GM12801 (cell line): ENCODE results near the gene EXOC3L4.

ENCODE experiments used
- CTCF ChIP-seq: IDR thresholded peaks from one replicate; pipeline ENCODE4 v1.5.1; 2011; ENCODE audit warnings: control low read depth; ENCODE audit not compliant: insufficient read length; ENCODE audit errors: extremely low read depth

The EXOC3L4 gene

GRCh38 chr14:103112400-103113243, 18.1 kb downstream of the EXOC3L4 start:
- no peak for TF ChIP-seq CTCF

- no peak for TF ChIP-seq CTCF
Measured at GRCh38 chr14:103113303-103113702, 18.8 kb downstream of the EXOC3L4 start.

- TF ChIP-seq CTCF, result no peak
Measured at GRCh38 chr14:103113774-103114173, 19.2 kb downstream of the EXOC3L4 start.

GRCh38 chr14:103115845-103116572, 21.5 kb downstream of the EXOC3L4 start:
- no peak for TF ChIP-seq CTCF

- no peak for TF ChIP-seq CTCF
Measured at GRCh38 chr14:103116636-103117035, 22.1 kb downstream of the EXOC3L4 start.

GRCh38 chr14:103118018-103118662, 23.6 kb downstream of the EXOC3L4 start:
- TF ChIP-seq CTCF, result no peak

- no peak for TF ChIP-seq CTCF
Measured at GRCh38 chr14:103118663-103119404, 24.3 kb downstream of the EXOC3L4 start.
